ENCODE data around the gene KLHL35.

Gene KLHL35

GRCh38 chr11:75389276-75389605 lies 43.8 kb downstream of the KLHL35 start:
- POLR2A ChIA-PET = interaction anchor here (1.3 kb wide), 1 partner anchor 9 kb away, joined by 3 read pairs; no protein-coding TSS in a partner anchor
- TF ChIP-seq FOXK2 (IDR thresholded peaks at IDR 0.05) (no peak), NFRKB (IDR thresholded peaks at IDR 0.05) (no peak), SUZ12 (IDR thresholded peaks at IDR 0.05) (no peak), CTBP1 (IDR thresholded peaks at IDR 0.05; ENCODE audit: borderline replicate concordance) (no peak), LEF1 (IDR thresholded peaks at IDR 0.05; ENCODE audit: borderline replicate concordance) (no peak), FOXA1 (IDR thresholded peaks at IDR 0.05) (no peak), SP1 (IDR thresholded peaks at IDR 0.05) (no peak), HDGF (IDR thresholded peaks at IDR 0.05; ENCODE audit: borderline replicate concordance) (no peak), ZNF384 (IDR thresholded peaks at IDR 0.05) (no peak), TARDBP (IDR thresholded peaks at IDR 0.05) (no peak), ELF4 (IDR thresholded peaks at IDR 0.05) (no peak), BHLHE40 (IDR thresholded peaks at IDR 0.05; ENCODE audit: borderline replicate concordance) (no peak), ARNT (IDR thresholded peaks at IDR 0.05) (no peak)
- no peak for DNase-seq (ENCODE audit: extremely low spot score)
- CTCF ChIA-PET = interaction anchor here (0.9 to 1.7 kb wide), 10 partner anchors 10 to 145 kb away, joined by 3 to 5 read pairs (median 3); partner anchors contain the start of gene RPS3

- POLR2A ChIA-PET = interaction anchor here (1.3 kb wide), 1 partner anchor 10 kb away, joined by 3 read pairs; no protein-coding TSS in a partner anchor
- TF ChIP-seq SP1 (IDR thresholded peaks at IDR 0.05) (no peak), TARDBP (IDR thresholded peaks at IDR 0.05) (no peak), NFRKB (IDR thresholded peaks at IDR 0.05) (no peak), FOXA1 (IDR thresholded peaks at IDR 0.05) (no peak), L3MBTL2 (conservative IDR thresholded peaks at IDR 0.05) (no peak), SUZ12 (IDR thresholded peaks at IDR 0.05) (no peak), FOXM1 (IDR thresholded peaks at IDR 0.05; ENCODE audit: borderline replicate concordance) (no peak), LEF1 (IDR thresholded peaks at IDR 0.05; ENCODE audit: borderline replicate concordance) (no peak)
- TF ChIP-seq, protein P1, sequence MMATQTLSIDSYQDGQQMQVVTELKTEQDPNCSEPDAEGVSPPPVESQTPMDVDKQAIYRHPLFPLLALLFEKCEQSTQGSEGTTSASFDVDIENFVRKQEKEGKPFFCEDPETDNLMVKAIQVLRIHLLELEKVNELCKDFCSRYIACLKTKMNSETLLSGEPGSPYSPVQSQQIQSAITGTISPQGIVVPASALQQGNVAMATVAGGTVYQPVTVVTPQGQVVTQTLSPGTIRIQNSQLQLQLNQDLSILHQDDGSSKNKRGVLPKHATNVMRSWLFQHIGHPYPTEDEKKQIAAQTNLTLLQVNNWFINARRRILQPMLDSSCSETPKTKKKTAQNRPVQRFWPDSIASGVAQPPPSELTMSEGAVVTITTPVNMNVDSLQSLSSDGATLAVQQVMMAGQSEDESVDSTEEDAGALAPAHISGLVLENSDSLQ (IDR thresholded peaks at IDR 0.05) = no peak
- CTCF ChIA-PET = interaction anchor here (0.8 to 1.7 kb wide), 14 partner anchors 10 to 146 kb away, joined by 3 to 5 read pairs (median 3); partner anchors contain the start of gene RPS3
- DNase-seq (ENCODE audit: extremely low spot score) = peak; percentile 80
These were observed 44.4 kb downstream of the KLHL35 start for GRCh38 chr11:75388386-75389275.

- no peak for DNase-seq (ENCODE audit: extremely low spot score)
- POLR2A ChIA-PET = no interaction called here
- TF ChIP-seq FOXM1 (IDR thresholded peaks at IDR 0.05; ENCODE audit: borderline replicate concordance) (no peak), ELF4 (IDR thresholded peaks at IDR 0.05) (no peak), HDGF (IDR thresholded peaks at IDR 0.05; ENCODE audit: borderline replicate concordance) (no peak)
- CTCF ChIA-PET = interaction anchor here (0.8 to 1.7 kb wide), 6 partner anchors 47 to 108 kb away, joined by 3 to 4 read pairs (median 3); no protein-coding TSS in a partner anchor
These were observed 45.2 kb downstream of the KLHL35 start for GRCh38 chr11:75387736-75388294.

- DNase-seq (ENCODE audit: extremely low spot score) = no peak
- TF ChIP-seq FOXK2 (IDR thresholded peaks at IDR 0.05) (no peak), ZNF384 (IDR thresholded peaks at IDR 0.05) (no peak), BHLHE40 (IDR thresholded peaks at IDR 0.05; ENCODE audit: borderline replicate concordance) (no peak), FOXA1 (IDR thresholded peaks at IDR 0.05) (no peak), L3MBTL2 (conservative IDR thresholded peaks at IDR 0.05) (no peak), HDGF (IDR thresholded peaks at IDR 0.05; ENCODE audit: borderline replicate concordance) (no peak), CTBP1 (IDR thresholded peaks at IDR 0.05; ENCODE audit: borderline replicate concordance) (no peak), ARNT (IDR thresholded peaks at IDR 0.05) (no peak), SUZ12 (IDR thresholded peaks at IDR 0.05) (no peak), TARDBP (IDR thresholded peaks at IDR 0.05) (no peak), NFRKB (IDR thresholded peaks at IDR 0.05) (no peak), FOXM1 (IDR thresholded peaks at IDR 0.05; ENCODE audit: borderline replicate concordance) (no peak)
- CTCF ChIA-PET = interaction anchor here (0.6 to 1.7 kb wide), 3 partner anchors 36 to 108 kb away, joined by 3 to 4 read pairs (median 3); no protein-coding TSS in a partner anchor
- POLR2A ChIA-PET = no interaction called here
These were observed 45.9 kb downstream of the KLHL35 start for GRCh38 chr11:75386942-75387630.

GRCh38 chr11:75384438-75385080 lies 48.4 kb downstream of the KLHL35 start:
- no peak for TF ChIP-seq SP1 (IDR thresholded peaks at IDR 0.05)
- TF ChIP-seq FOXM1 (IDR thresholded peaks at IDR 0.05; ENCODE audit: borderline replicate concordance) = no peak
- TF ChIP-seq ZNF384 (IDR thresholded peaks at IDR 0.05) = peak; percentile 57
- no peak for TF ChIP-seq ARNT (IDR thresholded peaks at IDR 0.05)
- no peak for TF ChIP-seq ELF4 (IDR thresholded peaks at IDR 0.05)
- POLR2A ChIA-PET = no interaction called here
- CTCF ChIA-PET = interaction anchor here (0.6 to 4.6 kb wide), 5 partner anchors 44 to 1200 kb away, joined by 3 to 24 read pairs (median 4); no protein-coding TSS in a partner anchor
- DNase-seq (ENCODE audit: extremely low spot score) = peak; percentile 82

DNA sequence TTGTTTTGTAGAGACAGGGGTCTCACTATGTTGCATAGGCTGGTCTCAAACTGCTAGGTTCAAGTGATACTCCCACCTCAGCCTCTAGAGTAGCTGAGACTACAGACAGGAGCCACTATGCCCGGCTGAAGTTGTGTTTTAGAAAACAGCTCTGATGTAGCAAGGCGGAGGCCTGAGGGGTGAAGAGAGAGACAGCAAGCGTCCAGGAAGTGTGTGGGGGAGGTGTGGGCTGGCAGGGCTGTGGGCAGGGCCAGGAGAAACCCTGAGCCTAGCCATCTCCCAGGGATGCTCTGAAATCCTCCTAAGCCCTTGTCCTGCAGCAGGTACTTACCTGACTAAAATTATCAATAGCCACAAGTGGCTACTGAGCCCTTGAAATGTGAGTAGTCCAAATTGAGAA lies 49.8 kb downstream of the KLHL35 start:
- no peak for DNase-seq (ENCODE audit: extremely low spot score)
- CTCF ChIA-PET = interaction anchor here (0.6 to 4.6 kb wide), 3 partner anchors 8 to 103 kb away, joined by 3 to 24 read pairs (median 3); no protein-coding TSS in a partner anchor
- TF ChIP-seq FOXK2 (IDR thresholded peaks at IDR 0.05) (no peak), TARDBP (IDR thresholded peaks at IDR 0.05) (no peak), FOXA1 (IDR thresholded peaks at IDR 0.05) (no peak), BHLHE40 (IDR thresholded peaks at IDR 0.05; ENCODE audit: borderline replicate concordance) (no peak), ARNT (IDR thresholded peaks at IDR 0.05) (no peak), L3MBTL2 (conservative IDR thresholded peaks at IDR 0.05) (no peak), FOXM1 (IDR thresholded peaks at IDR 0.05; ENCODE audit: borderline replicate concordance) (no peak), ELF4 (IDR thresholded peaks at IDR 0.05) (no peak), CTBP1 (IDR thresholded peaks at IDR 0.05; ENCODE audit: borderline replicate concordance) (no peak), ZNF384 (IDR thresholded peaks at IDR 0.05) (no peak), NFRKB (IDR thresholded peaks at IDR 0.05) (no peak), HDGF (IDR thresholded peaks at IDR 0.05; ENCODE audit: borderline replicate concordance) (no peak)
- TF ChIP-seq, protein P1 (IDR thresholded peaks at IDR 0.05) = no peak
- POLR2A ChIA-PET = no interaction called here
